ENCODE measurements around the gene EEFSEC. TPM values are rescaled to one million over a fixed set of nuclear protein-coding genes. Genes with fewer than 3 reads are reported as not detected.

The EEFSEC gene
- total RNA-seq, 4 donors from 2014 or later: 11.7 to 23.0 (median 14.9) TPM

DNA sequence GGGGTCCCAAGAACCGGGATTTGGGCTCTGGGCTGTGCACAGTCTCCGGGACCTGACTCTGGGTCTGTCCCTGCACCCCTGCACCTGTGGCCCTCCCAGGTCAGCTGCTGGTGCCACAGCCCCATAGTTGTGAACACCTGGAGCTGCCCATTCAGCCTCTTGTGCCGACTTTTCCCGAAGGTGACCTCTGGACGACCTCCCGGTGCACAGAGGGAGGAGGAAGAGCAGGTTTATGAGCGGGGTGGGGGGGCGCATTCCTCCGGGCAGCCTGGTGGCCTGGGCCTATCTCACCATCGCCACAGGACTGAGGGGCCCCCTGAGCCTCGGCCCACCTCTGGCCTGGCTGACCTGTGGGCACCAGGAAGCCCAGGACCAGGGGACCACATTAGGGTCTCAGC lies 268.2 kb downstream of the EEFSEC start:
- no peak for TF ChIP-seq CTCF (IDR thresholded peaks at IDR 0.05)
- no peak for DNase-seq (ENCODE audit: low spot score)
- ATAC-seq (ENCODE audit: low FRiP score): no peak

DNA sequence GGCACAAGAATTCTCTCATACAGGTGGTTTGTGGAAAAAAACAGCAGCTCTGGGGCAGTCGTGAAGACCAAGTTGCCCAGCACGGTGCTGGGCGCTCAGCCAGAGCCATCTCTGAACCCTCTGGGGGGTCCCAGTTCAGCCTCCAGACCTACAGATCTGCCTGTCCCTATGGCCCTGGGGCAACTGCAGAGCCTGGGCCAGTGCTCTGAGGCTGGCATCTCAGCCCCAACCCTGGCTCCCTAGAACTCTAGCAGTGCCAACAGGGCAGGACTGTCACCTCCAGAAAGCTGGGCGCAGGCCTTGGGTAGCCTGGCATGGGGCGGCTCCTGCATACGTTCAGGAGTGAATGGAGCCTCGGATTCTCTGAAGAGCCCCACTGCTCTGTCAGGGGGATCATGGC lies 268.7 kb downstream of the EEFSEC start:
- ATAC-seq (ENCODE audit: low FRiP score) (no peak), DNase-seq (ENCODE audit: low spot score) (no peak)
- no peak for TF ChIP-seq CTCF (IDR thresholded peaks at IDR 0.05)

DNA sequence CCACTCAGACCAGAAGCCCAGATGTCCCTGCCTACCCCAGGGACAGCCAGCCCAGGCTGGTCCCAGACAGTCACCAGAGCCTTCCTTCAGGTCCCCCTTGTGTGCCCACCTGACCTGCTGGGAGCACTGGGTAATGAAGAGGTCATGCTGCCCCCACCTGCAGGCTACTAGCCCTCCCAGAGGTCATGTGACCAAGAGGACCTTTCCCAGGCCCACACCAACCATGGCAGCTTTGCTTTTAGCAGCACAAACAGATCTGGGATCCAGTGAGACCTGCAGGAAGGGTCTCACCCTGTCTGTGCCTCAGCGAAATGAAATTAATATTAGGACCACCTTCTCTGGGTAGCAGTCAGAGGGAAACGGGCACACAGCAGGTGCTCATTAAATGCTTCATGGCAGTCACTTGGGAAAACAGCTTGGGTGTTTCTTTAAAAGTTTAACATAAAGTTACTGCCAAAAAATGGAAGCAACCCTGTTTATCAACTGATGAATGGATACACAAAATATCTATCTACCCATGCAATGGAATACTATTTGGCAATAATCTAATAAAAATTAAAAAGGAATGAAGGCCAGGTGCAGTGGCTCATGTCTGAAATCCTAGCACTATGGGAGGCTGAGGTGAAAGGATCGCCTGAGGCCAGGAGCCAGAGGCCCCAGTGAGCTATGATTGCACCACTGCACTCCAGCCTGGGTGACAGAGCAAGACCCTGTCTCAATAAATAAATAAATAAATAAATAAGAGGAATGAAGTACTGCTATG lies 269.7 kb downstream of the EEFSEC start:
- DNase-seq (ENCODE audit: low spot score): no peak
- no peak for ATAC-seq (ENCODE audit: low FRiP score)
- no peak for TF ChIP-seq CTCF (IDR thresholded peaks at IDR 0.05)

GRCh38 chr3:128423525-128424147 lies 270.4 kb downstream of the EEFSEC start:
- TF ChIP-seq CTCF (IDR thresholded peaks at IDR 0.05): no peak
- no peak for ATAC-seq (ENCODE audit: low FRiP score)
- DNase-seq (ENCODE audit: low spot score): no peak

GRCh38 chr3:128424508-128425069 lies 271.3 kb downstream of the EEFSEC start:
- no peak for DNase-seq (ENCODE audit: low spot score)
- ATAC-seq (ENCODE audit: low FRiP score): no peak
- TF ChIP-seq CTCF (IDR thresholded peaks at IDR 0.05): no peak

DNA sequence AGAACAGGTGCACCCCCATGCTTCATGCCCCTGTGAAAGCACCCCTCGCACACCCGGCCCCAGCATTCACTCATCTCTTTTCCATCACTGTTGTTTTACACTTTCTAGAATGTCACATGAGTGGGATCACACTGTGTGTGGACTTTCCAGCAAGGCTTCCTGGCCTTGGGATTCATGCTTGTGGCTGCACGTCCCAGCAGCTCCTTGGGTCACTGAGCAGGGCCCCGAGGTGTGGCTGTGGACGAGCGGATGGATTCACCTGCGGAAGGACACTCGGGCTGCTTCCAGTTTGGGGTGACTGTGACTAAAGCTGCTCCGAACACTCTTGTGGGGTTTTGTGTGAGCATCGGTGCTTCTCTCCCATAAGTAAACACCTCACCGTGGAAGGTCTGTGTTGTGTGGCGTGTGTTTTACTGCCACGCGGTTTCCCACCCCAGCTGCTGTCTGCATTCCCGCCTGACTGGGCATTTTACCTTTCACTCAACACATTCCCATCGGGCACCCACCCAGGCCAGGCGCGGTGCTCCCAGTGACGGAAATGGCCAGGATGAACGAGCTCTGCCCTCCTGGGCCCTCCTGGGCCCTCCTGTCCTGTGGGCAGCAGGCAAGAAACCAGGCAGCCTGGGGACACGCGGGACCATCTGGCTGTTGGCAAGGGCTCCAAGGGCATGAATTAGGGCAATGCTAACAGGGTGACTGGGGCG lies 272.0 kb downstream of the EEFSEC start:
- ATAC-seq (ENCODE audit: low FRiP score): no peak
- TF ChIP-seq CTCF (IDR thresholded peaks at IDR 0.05): no peak
- no peak for DNase-seq (ENCODE audit: low spot score)
